Cerebellar cortex (tissue), 1 donor: Measurements from ENCODE around the gene CCR7.
"Not testable (repeated sequence)": the region's sequence is repeated elsewhere in the genome, so short reads cannot be mapped to it uniquely, and the experiment has no call there.

Experiments
- DNase-seq: peaks from one replicate; pipeline ENCODE4 v3.0.0-alpha.2; 2015; ENCODE audit warnings: low spot score

CCR7 gene

GRCh38 chr17:40597556-40598300 lies 32.5 kb upstream of the CCR7 start:
- DNase-seq = no peak

DNA sequence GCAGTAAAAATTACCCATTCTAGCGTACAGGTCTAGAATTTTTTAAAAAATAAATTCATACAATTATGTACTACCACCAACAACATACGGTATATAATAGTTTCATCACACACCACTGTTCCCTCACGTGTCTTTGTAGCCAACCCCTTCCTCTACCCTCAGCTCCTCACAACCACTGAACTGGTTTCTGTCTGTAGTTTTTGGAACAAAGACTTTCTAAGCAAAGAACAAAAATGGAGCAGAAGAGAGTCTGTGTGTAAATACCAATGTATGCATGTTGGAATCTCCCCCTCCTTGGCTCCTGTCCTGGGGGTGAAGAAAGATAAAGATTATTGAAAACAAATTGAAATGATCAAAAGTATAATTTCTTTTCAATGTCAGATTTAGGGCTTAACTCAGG lies 31.9 kb upstream of the CCR7 start:
- no peak for DNase-seq

DNA sequence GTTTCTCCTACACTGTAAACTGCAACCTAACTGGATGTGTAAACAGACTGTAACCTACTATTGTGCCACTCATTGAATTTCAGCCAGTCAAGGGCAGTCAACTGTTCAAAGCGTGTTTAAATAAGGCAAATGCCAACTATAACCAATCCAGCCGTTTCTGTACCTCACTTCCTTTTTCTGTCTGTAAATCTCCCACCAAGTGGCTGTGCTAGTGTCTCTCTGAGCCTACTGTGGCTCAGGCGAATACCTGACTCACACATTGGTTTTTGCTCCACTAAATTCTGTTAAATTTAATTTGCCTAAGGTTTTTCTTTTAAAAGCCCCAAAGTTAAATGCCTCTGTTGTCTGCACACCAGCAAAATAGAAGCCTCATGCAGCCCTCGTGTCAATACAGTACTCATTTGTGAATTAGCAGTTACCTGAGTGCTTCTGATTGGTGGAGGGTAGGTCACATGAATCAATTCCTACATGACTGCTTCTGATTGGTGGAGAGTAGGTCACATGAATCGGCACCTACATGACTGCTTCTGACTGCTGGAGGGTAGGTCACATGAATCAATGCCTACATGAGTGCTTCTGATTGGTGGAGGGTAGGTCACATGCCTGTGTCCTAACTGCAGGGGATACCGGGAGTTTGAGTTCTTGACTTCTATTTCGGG lies 31.1 kb upstream of the CCR7 start:
- DNase-seq = no peak

GRCh38 chr17:40590742-40591141 lies 25.5 kb upstream of the CCR7 start:
- no peak for DNase-seq

DNA sequence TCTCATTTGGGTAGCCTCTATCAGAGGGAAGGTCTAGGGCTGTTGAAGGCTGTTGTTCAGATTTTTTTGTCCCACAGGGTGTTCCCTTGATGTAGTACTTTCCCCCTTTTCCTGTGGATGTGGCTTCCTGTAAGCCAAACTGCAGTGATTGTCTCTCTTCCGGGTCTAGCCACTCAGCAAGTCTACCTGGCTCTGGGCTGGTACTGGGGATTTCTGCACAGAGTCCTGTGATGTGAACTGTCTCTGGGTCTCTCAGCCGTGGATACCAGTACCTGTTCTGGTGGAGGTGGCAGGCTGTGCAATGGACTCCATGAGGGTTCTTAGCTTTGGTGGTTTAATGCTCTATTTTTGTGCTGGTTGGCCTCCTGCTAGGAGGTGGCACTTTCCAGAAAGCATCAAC lies 23.3 kb upstream of the CCR7 start:
- no peak for DNase-seq

- not testable (repeated sequence) for DNase-seq
Observed at GRCh38 chr17:40586264-40586663, 21.0 kb upstream of the CCR7 start.

DNA sequence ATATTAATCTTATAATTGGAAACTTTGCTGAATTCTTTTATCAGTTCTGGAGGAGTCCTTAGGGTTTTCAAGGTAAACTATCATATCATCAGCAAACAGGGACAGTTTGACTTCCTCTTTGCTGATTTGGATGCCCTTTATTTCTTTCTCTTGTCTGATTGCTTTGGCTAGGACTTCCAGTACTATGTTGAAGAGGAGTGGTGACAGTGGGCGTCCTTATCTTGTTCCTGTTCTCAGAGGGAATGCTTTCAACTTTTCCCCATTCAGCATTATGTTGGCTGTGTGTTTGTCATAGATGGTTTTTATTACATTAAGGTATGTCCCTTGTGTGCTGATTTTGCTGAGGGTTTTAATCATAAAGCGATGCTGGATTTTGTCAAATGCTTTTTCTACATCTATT lies 19.7 kb upstream of the CCR7 start:
- not testable (repeated sequence) for DNase-seq

DNA sequence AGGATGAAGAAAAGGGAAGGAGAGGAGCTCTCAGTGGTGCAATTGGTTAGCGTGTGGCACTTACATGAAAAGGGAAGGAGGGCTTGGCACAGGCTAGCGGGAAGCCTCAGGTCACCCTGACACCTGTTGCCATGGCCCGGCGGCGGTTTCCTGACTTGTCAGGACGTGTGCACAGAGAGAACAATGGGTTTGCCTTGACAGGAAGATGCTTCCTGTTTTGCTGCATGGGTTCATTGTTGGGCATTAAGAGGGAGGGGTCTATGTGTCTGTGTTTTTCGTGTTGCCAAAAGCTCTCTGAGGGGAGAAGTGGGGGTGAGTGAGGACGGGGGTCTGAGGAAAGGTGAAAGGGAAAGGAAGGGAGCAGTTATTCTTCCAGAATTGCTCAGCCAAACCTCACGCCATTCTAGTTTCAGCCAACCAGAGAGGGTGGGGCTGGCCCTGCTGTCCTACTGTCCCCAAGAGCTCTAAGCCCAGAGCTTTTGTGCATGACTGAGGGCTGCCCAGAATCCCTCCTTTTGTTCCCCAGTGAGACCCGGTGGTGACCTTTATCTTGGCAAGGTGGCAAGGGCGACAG lies 17.1 kb upstream of the CCR7 start:
- DNase-seq = no peak

GRCh38 chr17:40580140-40580539 lies 14.9 kb upstream of the CCR7 start:
- DNase-seq = no peak

DNA sequence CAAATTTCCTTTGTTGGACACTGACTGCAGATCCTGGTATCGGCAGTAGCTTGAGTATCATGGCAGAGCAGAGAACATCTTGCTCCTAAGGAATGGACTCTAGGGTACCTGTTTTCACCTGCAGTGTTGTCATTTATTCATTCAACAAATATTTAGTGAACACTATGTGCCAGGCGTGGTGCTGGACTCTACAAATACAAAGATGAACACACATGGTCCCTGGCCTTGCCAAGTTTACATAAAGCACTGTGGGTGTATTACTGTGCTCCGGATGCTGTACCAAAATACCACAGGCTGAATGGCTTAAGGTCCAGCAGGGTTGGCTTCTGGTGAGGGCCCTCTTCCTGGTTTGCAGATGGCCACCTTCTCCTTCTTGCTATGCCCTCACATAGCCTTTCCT lies 14.2 kb upstream of the CCR7 start:
- no peak for DNase-seq

GRCh38 chr17:40577611-40578065 lies 12.4 kb upstream of the CCR7 start:
- no peak for DNase-seq

DNA sequence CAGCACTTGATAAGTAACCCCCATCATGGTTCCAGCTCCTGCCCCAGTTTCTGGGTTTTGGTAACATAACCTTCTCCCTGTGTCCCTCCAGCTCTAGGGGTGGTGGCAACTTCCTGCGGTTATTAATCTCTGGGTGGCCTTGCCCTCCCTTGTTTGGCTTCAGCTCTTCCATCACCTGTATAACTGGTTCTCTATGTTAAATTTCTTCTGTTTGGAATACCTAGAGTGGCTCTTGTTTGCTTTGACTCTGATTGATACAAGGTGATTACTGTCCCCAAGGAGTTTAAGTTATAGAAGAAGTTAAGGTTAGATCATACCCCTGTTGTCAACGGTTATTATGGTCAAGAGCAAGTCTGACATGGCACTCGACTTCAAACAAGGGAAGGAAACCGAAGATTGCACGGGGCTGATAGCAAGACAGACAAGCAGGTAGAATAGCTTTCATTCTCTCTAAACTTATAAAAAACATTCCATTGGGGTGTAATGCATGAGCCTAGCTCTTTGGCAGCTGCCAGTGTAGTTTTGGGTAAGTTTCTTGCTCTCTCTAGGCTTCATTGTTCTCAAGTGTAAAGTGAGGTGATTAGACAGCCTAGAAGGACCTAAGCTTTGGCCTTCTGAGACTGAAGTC lies 11.0 kb upstream of the CCR7 start:
- no peak for DNase-seq

DNA sequence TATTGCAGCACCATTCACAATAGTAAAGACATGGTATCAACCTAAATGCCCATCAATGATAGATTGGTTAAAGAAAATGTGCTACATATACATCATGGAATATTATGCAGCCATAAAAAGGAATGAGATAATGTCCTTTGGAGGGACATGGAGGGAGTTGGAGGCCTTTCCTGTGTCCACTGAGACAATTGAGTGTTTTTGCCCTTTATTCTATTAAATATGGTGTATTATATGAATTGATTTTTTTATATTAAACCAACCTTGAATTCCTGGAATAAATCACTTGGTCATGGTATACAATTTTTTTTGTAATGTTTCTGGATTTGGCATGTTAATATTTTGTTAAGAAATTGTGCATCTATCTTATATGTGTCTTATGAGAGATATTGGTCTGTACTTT lies 9.0 kb upstream of the CCR7 start:
- DNase-seq = no peak

GRCh38 chr17:40572245-40572993 lies 7.1 kb upstream of the CCR7 start:
- DNase-seq = not testable (repeated sequence)

- no peak for DNase-seq
Observed at GRCh38 chr17:40568074-40568836, 3.0 kb upstream of the CCR7 start.

DNA sequence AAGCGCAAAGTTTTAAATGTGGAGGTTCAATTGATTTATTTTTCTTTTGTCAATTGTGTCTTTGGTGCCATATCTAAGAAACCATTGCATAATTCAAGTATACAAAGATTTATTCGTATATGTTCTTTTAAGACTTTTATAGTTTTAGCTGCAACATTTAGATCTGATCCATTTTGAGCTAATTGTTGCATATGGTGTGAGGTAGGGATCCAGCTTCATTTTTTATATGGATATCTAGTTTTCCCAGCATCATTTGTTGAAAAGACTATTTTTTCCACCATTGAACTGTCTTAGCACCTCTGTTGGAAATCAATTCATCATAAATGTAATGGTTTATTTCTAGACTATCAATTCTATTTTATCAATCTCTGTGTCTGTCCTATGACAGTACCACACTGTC lies 2.1 kb upstream of the CCR7 start:
- DNase-seq = no peak

- DNase-seq = no peak
Observed at GRCh38 chr17:40565769-40566409, 617 bp upstream of the CCR7 start.

DNA sequence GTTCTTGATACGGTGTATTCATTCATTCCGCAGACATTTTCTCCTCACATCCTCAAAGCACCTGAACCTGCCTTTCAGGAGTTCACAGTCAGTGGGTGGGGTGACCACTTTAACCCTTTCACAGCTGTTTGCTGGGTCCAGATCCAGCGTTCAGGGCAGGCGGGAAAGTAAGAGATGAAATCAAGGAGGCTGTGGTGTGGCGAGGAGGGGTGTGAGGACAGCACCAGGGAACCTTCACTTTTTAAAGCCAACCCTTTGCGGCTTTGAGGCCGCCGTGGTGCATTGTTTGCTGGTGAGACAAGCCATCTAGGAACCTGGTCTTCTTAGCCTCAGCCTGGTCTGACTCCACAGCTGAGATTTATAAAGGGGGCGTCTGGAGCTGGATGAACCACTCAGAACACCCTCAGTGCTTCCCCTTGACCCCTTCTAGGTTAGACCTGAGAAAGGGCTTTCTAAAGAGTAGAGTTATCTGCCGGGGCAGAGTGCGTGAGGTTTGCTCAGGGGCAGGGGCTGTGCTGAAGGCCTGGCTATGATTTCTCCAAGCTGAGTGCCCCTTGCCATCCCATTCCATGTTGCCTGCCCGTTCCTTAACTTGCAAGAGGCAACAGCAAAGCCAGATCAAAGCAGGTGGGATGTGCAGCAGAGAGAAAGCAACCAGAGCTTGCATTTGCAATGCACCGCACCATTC lies 933 bp downstream of the CCR7 start:
- no peak for DNase-seq

- no peak for DNase-seq
Observed at GRCh38 chr17:40563220-40564052, 1.8 kb downstream of the CCR7 start.
